ENCODE data around the gene BCS1L.

BCS1L gene

GRCh38 chr2:218710687-218711549 lies 51.4 kb downstream of the BCS1L start, which contains the start of gene TTLL4:
TSS of gene TTLL4 (plus strand) at chr2:218710835. CDS start at chr2:218737677, 26,842 bp downstream.
- Histone ChIP-seq H3K36me3 (ENCODE audit: low read depth) (peaks cover 20% of the 10 kb centered on the region), H3K4me3 (ENCODE audit: severe bottlenecking) (peak within 1 kb of the TSS; percentile 76), H3K4me1 (ENCODE audit: insufficient read depth, poor library complexity, severe bottlenecking) (no peaks in the 10 kb centered on the region), H3K9me3 (ENCODE audit: severe bottlenecking) (no peaks in the 10 kb centered on the region), H3K27me3 (ENCODE audit: insufficient read depth, poor library complexity, severe bottlenecking) (no peaks in the 10 kb centered on the region), H3K27ac (ENCODE audit: poor library complexity, severe bottlenecking) (peak within 1 kb of the TSS; percentile 59)
- ATAC-seq (ENCODE audit: low read depth) (peak; percentile 91), DNase-seq (ENCODE audit: low spot score) (peak; percentile 96)
- TF ChIP-seq CTCF (IDR thresholded peaks at IDR 0.05; ENCODE audit: poor library complexity, severe bottlenecking): peak; percentile 96

GRCh38 chr2:218711550-218711929 lies 52.1 kb downstream of the BCS1L start:
- peak overlapping the region; percentile 76 for H3K4me3 ChIP-seq (ENCODE audit: severe bottlenecking)
- no peak for DNase-seq (ENCODE audit: low spot score)
- peaks cover 26% of the 10 kb centered on the region for H3K36me3 ChIP-seq (ENCODE audit: low read depth)
- H3K9me3 ChIP-seq (ENCODE audit: severe bottlenecking): no peaks in the 10 kb centered on the region
- no peaks in the 10 kb centered on the region for H3K27me3 ChIP-seq (ENCODE audit: insufficient read depth, poor library complexity, severe bottlenecking)
- no peak for TF ChIP-seq CTCF (IDR thresholded peaks at IDR 0.05; ENCODE audit: poor library complexity, severe bottlenecking)
- H3K4me1 ChIP-seq (ENCODE audit: insufficient read depth, poor library complexity, severe bottlenecking): no peaks in the 10 kb centered on the region
- peak overlapping the region; percentile 59 for H3K27ac ChIP-seq (ENCODE audit: poor library complexity, severe bottlenecking)
- ATAC-seq (ENCODE audit: low read depth): 0 out of 3 replicates have a peak, but pooled peaks have one; percentile 9
